NCI-H1694 treated with DMSO at 0.1 percent for 48 hours (cell line): ENCODE data around the gene PIK3R5.
A peak's percentile ranks its signal among the peaks of the same experiment; 100 is the strongest.
"Not testable (repeated sequence)": the region's sequence is repeated elsewhere in the genome, so short reads cannot be mapped to it uniquely, and the experiment has no call there.

Experiments
- DNase-seq: peaks from one replicate; lab custom pipeline; 2025; lab: John Stamatoyannopoulos, UW

Gene PIK3R5

GRCh38 chr17:8965394-8966168, at the start of gene PIK3R5:
Gene PIK3R5 (minus strand): TSS chr17:8965707. CDS start chr17:8911494, 54,213 bp downstream.
- no peak for DNase-seq

GRCh38 chr17:9011001-9011400, 45.5 kb upstream of the PIK3R5 start:
- no peak for DNase-seq

GRCh38 chr17:9009737-9010136, 44.2 kb upstream of the PIK3R5 start:
- DNase-seq = no peak

- DNase-seq = no peak
Measured at GRCh38 chr17:9009096-9009495, 43.6 kb upstream of the PIK3R5 start.

- DNase-seq = no peak
Measured at GRCh38 chr17:9007052-9007714, 41.7 kb upstream of the PIK3R5 start.

GRCh38 chr17:9006175-9006767, 40.8 kb upstream of the PIK3R5 start:
- no peak for DNase-seq

GRCh38 chr17:9004961-9005285, 39.4 kb upstream of the PIK3R5 start:
- DNase-seq = no peak

- no peak for DNase-seq
Measured at GRCh38 chr17:9004132-9004960, 38.8 kb upstream of the PIK3R5 start.

- DNase-seq = no peak
Measured at GRCh38 chr17:9003355-9004131, 38.0 kb upstream of the PIK3R5 start.

- no peak for DNase-seq
Measured at GRCh38 chr17:9002606-9003354, 37.3 kb upstream of the PIK3R5 start.

- no peak for DNase-seq
Measured at GRCh38 chr17:9002227-9002605, 36.7 kb upstream of the PIK3R5 start.

GRCh38 chr17:9001559-9001958, 36.1 kb upstream of the PIK3R5 start:
- DNase-seq = no peak

- peak; percentile 49 for DNase-seq
Measured at GRCh38 chr17:8997994-8998628, 32.6 kb upstream of the PIK3R5 start.

GRCh38 chr17:8995711-8996110, 30.2 kb upstream of the PIK3R5 start:
- DNase-seq = no peak

- peak; percentile 50 for DNase-seq
Measured at GRCh38 chr17:8994319-8994718, 28.8 kb upstream of the PIK3R5 start.

- peak; percentile 62 for DNase-seq
Measured at GRCh38 chr17:8991514-8992285, 26.2 kb upstream of the PIK3R5 start.

GRCh38 chr17:8988263-8988935, 22.9 kb upstream of the PIK3R5 start:
- DNase-seq = not testable (repeated sequence)

- DNase-seq = no peak
Measured at GRCh38 chr17:8986295-8986694, 20.8 kb upstream of the PIK3R5 start.
